HG03135 (cell line): ENCODE measurements around the gene RNPEP.
"Not testable (repeated sequence)": the region's sequence is repeated elsewhere in the genome, so short reads cannot be mapped to it uniquely, and the experiment has no call there.

ENCODE experiments used
- ATAC-seq: cut with Tn5 transposase; IDR thresholded peaks from one replicate; pipeline ENCODE4 v1.9.1; 2021; ENCODE audit warnings: mild to moderate bottlenecking, moderate library complexity; ENCODE audit not compliant: unreplicated experiment

RNPEP gene

GRCh38 chr1:202009326-202010179, 27.1 kb downstream of the RNPEP start:
- peak; percentile 51 for ATAC-seq

GRCh38 chr1:202010180-202011015, 27.9 kb downstream of the RNPEP start, which contains the start of gene ELF3:
Gene ELF3 (plus strand): TSS chr1:202010587. CDS start chr1:202011137, 550 bp downstream.
- peak; percentile 64 for ATAC-seq

GRCh38 chr1:202011994-202012393, 29.5 kb downstream of the RNPEP start:
- no peak for ATAC-seq

- ATAC-seq, result no peak
Measured at GRCh38 chr1:202012544-202013478, 30.4 kb downstream of the RNPEP start.

- ATAC-seq, result no peak
Measured at GRCh38 chr1:202013603-202014002, 31.2 kb downstream of the RNPEP start.

- ATAC-seq, result no peak
Measured at GRCh38 chr1:202014060-202014459, 31.6 kb downstream of the RNPEP start.

GRCh38 chr1:202014915-202015661, 32.6 kb downstream of the RNPEP start:
- ATAC-seq, result no peak

- ATAC-seq, result no peak
Measured at GRCh38 chr1:202015662-202015937, 33.2 kb downstream of the RNPEP start.

GRCh38 chr1:202016022-202016810, 33.8 kb downstream of the RNPEP start:
- ATAC-seq, result no peak

- no peak for ATAC-seq
Measured at GRCh38 chr1:202016811-202017748, 34.6 kb downstream of the RNPEP start.

GRCh38 chr1:202017749-202018467, 35.5 kb downstream of the RNPEP start:
- no peak for ATAC-seq

GRCh38 chr1:202018468-202019234, 36.2 kb downstream of the RNPEP start:
- no peak for ATAC-seq

GRCh38 chr1:202019235-202019558, 36.7 kb downstream of the RNPEP start:
- not testable (repeated sequence) for ATAC-seq

GRCh38 chr1:202023001-202023433, 40.6 kb downstream of the RNPEP start:
- no peak for ATAC-seq

GRCh38 chr1:202029171-202029665, 46.8 kb downstream of the RNPEP start:
- no peak for ATAC-seq

- ATAC-seq, result no peak
Measured at GRCh38 chr1:202029727-202030126, 47.3 kb downstream of the RNPEP start.

- no peak for ATAC-seq
Measured at GRCh38 chr1:202031796-202032195, 49.3 kb downstream of the RNPEP start.
